Loucy (cell line): ENCODE results near the gene SNCAIP.

ENCODE experiments used
- CTCF ChIP-seq: fragments of 200-600 bp; sonication (generic); conservative IDR thresholded peaks from 2 replicates; pipeline ENCODE4 v1.5.1; 2014; ENCODE audit warnings: mild to moderate bottlenecking, antibody characterized with exemption, low read length
- EZH2phosphoT487 ChIP-seq: fragments of 200-600 bp; IDR thresholded peaks from 2 replicates; pipeline ENCODE4 v1.6.1; 2018; ENCODE audit warnings: antibody characterized with exemption, mild to moderate bottlenecking, moderate library complexity, borderline replicate concordance

DNA sequence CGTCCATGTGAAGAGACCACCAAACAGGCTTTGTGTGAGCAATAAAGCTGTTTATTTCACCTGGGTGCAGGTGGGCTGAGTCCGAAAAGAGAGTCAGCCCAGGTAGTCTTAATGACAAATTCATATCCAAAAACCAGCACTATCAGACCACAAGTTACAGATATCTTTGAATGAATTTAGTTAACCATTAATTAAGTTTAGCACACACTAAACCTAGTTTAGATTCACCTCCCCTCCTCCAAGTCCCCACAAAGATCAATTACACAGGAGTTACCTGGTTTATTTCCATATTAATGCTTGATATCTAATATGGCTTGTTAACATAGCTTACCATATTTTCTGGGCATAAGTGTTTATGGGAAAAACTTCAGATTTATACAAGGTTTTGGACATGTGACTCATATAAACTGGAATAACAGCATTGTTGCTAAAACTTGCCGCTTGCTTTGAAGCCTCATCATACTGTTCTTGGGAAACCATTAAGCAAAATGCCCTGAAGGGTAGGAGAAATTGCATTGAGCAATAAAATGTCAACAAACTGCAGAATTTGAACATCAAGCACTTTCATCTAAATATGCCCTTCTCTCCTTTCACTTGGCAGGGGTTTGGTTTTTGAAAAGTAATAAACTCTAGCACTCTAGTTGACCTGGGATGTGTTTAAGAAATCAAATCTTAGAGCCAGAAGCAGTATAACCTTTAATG, 166.9 kb downstream of the SNCAIP start:
- TF ChIP-seq CTCF (no peak), EZH2phosphoT487 (no peak)
